Pancreas (tissue), 10 donors: Measurements from ENCODE around the gene PRKCB. TPM values are rescaled to one million over a fixed set of nuclear protein-coding genes. Genes with fewer than 3 reads are reported as not detected.

Source experiments
- ATAC-seq, 4 donors: fragments of 200-7000 bp; cut with Tn5 transposase; one replicate each; pipeline versions ENCODE4 v1.8.0 to v1.9.1; 2020; ENCODE audit warnings: mild to moderate bottlenecking in 4 of 4, moderate library complexity in 4 of 4
- DNase-seq, 6 donors: peaks; one replicate each; pipeline ENCODE4 v3.0.0-alpha.2; 2020
- FAIRE-seq: peaks from 2 replicates; lab custom pipeline; 2012; peaks lifted over from hg19 to GRCh38; lab: Jason Lieb, UNC
- H3K27ac ChIP-seq, 4 donors: fragments of 200-600 bp; sonication (generic); 1 replicate in 3 of 4; 2 replicates in 1 of 4; pipeline versions ENCODE4 v1.5.0 to v1.8.0; 2020
- H3K27me3 ChIP-seq, 4 donors: fragments of 200-600 bp; one replicate each; pipeline ENCODE4 v1.8.0; 2021
- H3K36me3 ChIP-seq, 3 donors: fragments of 200-600 bp; sonication (generic) in 1 of 3; one replicate each; pipeline versions ENCODE4 v1.5.0 to v1.8.0; 2020 to 2021
- H3K4me1 ChIP-seq, 3 donors: fragments of 200-600 bp; one replicate each; pipeline ENCODE4 v1.8.0; 2021
- H3K4me3 ChIP-seq, 4 donors: fragments of 200-600 bp; sonication (generic) in 2 of 4; one replicate each; pipeline versions ENCODE4 v1.5.0 to v1.8.0; 2020 to 2021
- H3K9me3 ChIP-seq, 4 donors: fragments of 200-600 bp; one replicate each; pipeline ENCODE4 v1.8.0; 2021
- WGBS, 2 donors: extraction: QIAGEN DNeasy Blood & Tissue Kit; methylation state at CpG; one replicate each; pipeline ENCODE4 v1.1.7; 2013; 5-methylcytosine and 5-hydroxymethylcytosine counted together
- intact Hi-C, 3 donors: fragments of 100-400 bp; cut with DNase I; formaldehyde crosslinking; loops; one replicate each; pipeline versions ENCODE4 v1.11.1 to v1.14.2; 2022
- polyA plus RNA-seq, 2 donors: library from polyadenylated mRNA; stranded (reverse); fragments of 200-250 nt; gene quantifications; one replicate each; pipeline ENCODE4 v1.2.3, GENCODE V29; 2013
- total RNA-seq, 6 donors: library from RNA; stranded (reverse); fragmentation: NEBNext Ultra II Directional in 4 of 6; extraction: Animal tissue kit (Norgen Biotek cat#: 25700) in 4 of 6; gene quantifications; one replicate each; pipeline versions ENCODE4 v1.2.1 to v1.2.4, GENCODE V29; 2021 to 2023
- TF ChIP-seq, protein P1 (sequence below), 4 donors: fragments of 200-600 bp; sonication (generic) in 3 of 4; IDR thresholded peaks; one replicate each; pipeline versions ENCODE4 v1.5.0 to v1.8.0; 2021; ENCODE audit warnings: antibody characterized with exemption in 4 of 4
- donor health status: healthy with polysubstance abuse.
- donor health status: DM: no; HTN: no; CAD: no; lungs with moderate emphysema.
- donor health status: DM: no; HTN: no; CAD: no.
- donor health status: control.
- donor health status: control.
- donor health status: Bipolar disorder and iron deficiency.
- donor health status: DM: yes; HTN: yes; CAD: no.
- donor health status: DM: no; HTN: no; CAD: no.
- donor health status: DM: no; HTN: no; CAD: no.
- donor health status: DM: yes; HTN: yes; CAD: no.

PRKCB gene
- total and polyA plus RNA-seq, 8 donors = 0.19 to 4.3 (median 0.61) TPM

DNA sequence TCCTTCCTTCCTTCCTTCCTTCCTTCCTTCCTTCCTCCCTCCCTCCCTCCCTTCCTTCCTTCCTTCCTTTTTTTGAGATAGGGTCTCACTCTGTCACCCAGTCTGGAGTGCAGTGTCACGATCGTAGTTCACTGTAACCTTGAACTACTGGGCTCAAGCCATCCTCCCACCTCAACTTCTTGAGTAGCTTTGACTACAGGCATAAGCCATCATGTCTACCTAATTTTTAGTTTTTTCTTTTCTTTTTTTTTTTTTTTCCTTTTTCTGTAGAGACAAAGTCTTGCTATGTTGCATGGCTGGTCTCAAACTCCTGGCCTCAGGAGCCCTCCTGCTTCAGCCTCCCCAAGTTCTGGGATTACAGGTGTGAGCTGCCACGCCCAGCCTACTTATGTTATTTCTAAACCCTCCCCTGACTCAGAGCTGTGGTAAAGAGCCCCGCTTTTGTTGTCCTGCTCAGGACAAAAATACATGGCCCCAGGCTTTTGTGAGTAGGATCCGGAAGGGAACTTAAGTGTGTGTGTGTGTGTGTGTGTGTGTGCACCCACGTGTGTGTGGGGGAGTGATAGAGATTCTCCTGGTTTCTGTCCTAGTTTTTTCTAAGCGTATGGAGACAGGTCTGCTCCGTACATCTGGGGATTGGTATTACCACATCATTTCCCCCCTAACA is 67.1 kb downstream of the PRKCB start:
- Histone ChIP-seq H3K27ac (no peak overlapping the region), H3K27me3 (no peaks in the 10 kb centered on the region), H3K4me1 (no peaks in the 10 kb centered on the region), H3K9me3 (no peaks in the 10 kb centered on the region), H3K36me3 (no peaks in the 10 kb centered on the region), H3K4me3 (no peak overlapping the region)
- DNase-seq (no peak), FAIRE-seq (no peak), ATAC-seq (no peak)
- intact Hi-C loops = no loop called here
- TF ChIP-seq, protein P1, sequence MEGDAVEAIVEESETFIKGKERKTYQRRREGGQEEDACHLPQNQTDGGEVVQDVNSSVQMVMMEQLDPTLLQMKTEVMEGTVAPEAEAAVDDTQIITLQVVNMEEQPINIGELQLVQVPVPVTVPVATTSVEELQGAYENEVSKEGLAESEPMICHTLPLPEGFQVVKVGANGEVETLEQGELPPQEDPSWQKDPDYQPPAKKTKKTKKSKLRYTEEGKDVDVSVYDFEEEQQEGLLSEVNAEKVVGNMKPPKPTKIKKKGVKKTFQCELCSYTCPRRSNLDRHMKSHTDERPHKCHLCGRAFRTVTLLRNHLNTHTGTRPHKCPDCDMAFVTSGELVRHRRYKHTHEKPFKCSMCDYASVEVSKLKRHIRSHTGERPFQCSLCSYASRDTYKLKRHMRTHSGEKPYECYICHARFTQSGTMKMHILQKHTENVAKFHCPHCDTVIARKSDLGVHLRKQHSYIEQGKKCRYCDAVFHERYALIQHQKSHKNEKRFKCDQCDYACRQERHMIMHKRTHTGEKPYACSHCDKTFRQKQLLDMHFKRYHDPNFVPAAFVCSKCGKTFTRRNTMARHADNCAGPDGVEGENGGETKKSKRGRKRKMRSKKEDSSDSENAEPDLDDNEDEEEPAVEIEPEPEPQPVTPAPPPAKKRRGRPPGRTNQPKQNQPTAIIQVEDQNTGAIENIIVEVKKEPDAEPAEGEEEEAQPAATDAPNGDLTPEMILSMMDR (IDR thresholded peaks at IDR 0.05) = no peak
- 51 to 57% methylated on average over 8 of the region's 8 CpGs for WGBS, 2 donors

DNA sequence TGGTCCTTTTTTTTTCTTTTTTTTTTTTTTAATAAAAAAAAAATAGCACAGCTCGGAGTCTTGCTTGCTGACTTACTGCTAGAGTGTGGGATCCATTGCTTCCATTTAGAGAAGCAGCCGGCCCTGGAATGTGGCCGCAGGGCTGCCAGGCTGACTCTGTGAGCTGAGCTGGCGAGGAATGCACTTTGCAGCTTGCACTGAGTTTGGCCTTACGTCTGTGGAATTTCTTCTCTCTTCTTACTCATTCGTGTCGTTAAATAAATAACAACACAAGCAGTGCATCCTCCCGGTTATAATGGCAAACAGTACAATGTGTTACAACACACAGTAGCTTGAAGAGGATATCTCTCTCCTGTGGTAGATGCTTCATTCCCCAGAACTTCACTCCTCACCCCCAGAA is 69.2 kb downstream of the PRKCB start:
- Histone ChIP-seq H3K27ac (no peak overlapping the region), H3K4me1 (no peaks in the 10 kb centered on the region), H3K9me3 (no peaks in the 10 kb centered on the region), H3K4me3 (no peak overlapping the region), H3K27me3 (no peaks in the 10 kb centered on the region), H3K36me3 (no peaks in the 10 kb centered on the region)
- FAIRE-seq (no peak), DNase-seq (no peak), ATAC-seq (no peak)
- WGBS, 2 donors = 15% methylated on average over 8 of the region's 8 CpGs
- intact Hi-C loops = no loop called here
- TF ChIP-seq, protein P1 (IDR thresholded peaks at IDR 0.05) = no peak

DNA sequence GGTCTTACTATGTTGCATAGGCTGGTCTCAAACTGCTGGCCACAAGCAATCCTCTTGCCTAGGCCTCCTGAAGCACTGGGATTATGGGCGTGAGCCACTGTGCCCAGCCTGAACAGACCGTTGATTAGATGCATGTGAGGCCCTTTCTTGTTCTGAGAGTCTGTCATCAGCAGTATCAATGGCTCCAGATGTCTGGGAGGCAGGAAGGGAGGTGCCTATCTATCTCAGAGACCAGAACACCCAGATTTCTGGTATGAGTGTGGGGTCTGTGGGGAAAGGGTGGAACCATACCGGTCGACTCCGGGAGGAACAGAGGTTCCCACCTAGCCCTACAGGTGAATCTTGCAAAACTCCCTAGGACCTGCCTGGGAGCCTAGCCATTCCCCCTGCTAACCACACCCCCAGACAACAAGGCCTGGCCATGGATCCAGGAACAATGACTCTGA is 71.7 kb downstream of the PRKCB start:
- Histone ChIP-seq H3K27ac (no peak overlapping the region), H3K4me1 (no peaks in the 10 kb centered on the region), H3K9me3 (no peaks in the 10 kb centered on the region), H3K36me3 (no peaks in the 10 kb centered on the region), H3K4me3 (no peak overlapping the region), H3K27me3 (no peaks in the 10 kb centered on the region)
- ATAC-seq = no peak
- intact Hi-C loops = no loop called here
- 56 to 73% methylated on average over 5 of the region's 5 CpGs for WGBS, 2 donors
- no peak for DNase-seq
- TF ChIP-seq, protein P1 (IDR thresholded peaks at IDR 0.05) = no peak
- FAIRE-seq = no peak

DNA sequence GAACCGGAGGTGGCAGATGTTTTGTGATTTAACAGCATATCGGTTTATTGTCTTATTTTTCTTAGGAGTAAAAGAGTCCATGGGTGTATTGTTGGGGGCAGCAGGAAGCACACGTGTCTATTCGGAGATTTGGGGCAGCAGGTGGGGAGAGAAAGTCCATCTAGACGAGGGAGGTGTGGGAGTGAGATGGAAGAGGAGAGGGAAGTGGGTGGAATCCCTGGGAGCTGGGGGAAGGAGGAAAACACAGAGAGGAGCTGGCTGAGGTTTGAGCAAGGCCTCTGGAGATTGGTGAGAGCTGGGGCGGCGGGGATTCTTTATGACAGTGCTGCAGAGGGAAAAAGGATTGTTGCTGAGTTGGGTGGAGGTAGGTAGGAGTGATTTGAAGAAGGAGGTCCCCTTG is 72.1 kb downstream of the PRKCB start:
- no peaks in the 10 kb centered on the region for H3K4me1 ChIP-seq
- no peaks in the 10 kb centered on the region for H3K9me3 ChIP-seq
- no peaks in the 10 kb centered on the region for H3K27me3 ChIP-seq
- H3K4me3 ChIP-seq = no peak overlapping the region
- no peaks in the 10 kb centered on the region for H3K36me3 ChIP-seq
- no peak for FAIRE-seq
- no peak for DNase-seq
- TF ChIP-seq, protein P1 (IDR thresholded peaks at IDR 0.05) = no peak
- WGBS, 2 donors = 49 to 58% methylated on average over 7 of the region's 7 CpGs
- no peak for ATAC-seq
- H3K27ac ChIP-seq = no peak overlapping the region
- intact Hi-C loops = no loop called here

DNA sequence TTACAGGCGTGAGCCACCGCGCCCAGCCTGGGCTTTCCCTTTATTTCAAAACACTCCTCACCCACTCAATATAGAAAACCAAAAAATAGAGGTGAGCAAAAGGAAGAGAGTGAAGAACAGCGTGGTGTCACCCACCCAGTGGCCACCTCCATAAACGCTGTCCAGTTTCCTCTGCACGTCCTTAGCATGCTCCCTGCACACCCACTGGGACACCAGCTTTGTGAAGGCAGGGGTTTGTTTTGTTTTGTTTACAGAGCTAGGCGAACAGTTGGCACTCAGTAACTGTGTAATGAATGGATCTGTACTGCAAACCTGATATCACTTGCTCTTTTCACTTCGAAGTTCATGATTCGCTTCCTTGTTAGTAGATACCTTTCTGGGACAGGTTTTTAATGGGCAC is 73.0 kb downstream of the PRKCB start:
- Histone ChIP-seq H3K4me3 (no peak overlapping the region), H3K27ac (no peak overlapping the region), H3K9me3 (no peaks in the 10 kb centered on the region), H3K4me1 (no peaks in the 10 kb centered on the region), H3K27me3 (no peaks in the 10 kb centered on the region), H3K36me3 (no peaks in the 10 kb centered on the region)
- TF ChIP-seq, protein P1 (IDR thresholded peaks at IDR 0.05) = no peak
- WGBS, 2 donors = 63 to 72% methylated on average over 9 of the region's 9 CpGs
- DNase-seq (no peak), FAIRE-seq (no peak), ATAC-seq (no peak)
- intact Hi-C loops = no loop called here
